ENCODE results near the gene NUP54. TPM values are rescaled to one million over a fixed set of nuclear protein-coding genes. Genes with fewer than 3 reads are reported as not detected.
A peak's percentile ranks its signal among the peaks of the same experiment; 100 is the strongest.

The NUP54 gene, protein sequence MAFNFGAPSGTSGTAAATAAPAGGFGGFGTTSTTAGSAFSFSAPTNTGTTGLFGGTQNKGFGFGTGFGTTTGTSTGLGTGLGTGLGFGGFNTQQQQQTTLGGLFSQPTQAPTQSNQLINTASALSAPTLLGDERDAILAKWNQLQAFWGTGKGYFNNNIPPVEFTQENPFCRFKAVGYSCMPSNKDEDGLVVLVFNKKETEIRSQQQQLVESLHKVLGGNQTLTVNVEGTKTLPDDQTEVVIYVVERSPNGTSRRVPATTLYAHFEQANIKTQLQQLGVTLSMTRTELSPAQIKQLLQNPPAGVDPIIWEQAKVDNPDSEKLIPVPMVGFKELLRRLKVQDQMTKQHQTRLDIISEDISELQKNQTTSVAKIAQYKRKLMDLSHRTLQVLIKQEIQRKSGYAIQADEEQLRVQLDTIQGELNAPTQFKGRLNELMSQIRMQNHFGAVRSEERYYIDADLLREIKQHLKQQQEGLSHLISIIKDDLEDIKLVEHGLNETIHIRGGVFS
- 39.1 TPM for polyA plus RNA-seq (ENCODE audit: insufficient read length)

DNA sequence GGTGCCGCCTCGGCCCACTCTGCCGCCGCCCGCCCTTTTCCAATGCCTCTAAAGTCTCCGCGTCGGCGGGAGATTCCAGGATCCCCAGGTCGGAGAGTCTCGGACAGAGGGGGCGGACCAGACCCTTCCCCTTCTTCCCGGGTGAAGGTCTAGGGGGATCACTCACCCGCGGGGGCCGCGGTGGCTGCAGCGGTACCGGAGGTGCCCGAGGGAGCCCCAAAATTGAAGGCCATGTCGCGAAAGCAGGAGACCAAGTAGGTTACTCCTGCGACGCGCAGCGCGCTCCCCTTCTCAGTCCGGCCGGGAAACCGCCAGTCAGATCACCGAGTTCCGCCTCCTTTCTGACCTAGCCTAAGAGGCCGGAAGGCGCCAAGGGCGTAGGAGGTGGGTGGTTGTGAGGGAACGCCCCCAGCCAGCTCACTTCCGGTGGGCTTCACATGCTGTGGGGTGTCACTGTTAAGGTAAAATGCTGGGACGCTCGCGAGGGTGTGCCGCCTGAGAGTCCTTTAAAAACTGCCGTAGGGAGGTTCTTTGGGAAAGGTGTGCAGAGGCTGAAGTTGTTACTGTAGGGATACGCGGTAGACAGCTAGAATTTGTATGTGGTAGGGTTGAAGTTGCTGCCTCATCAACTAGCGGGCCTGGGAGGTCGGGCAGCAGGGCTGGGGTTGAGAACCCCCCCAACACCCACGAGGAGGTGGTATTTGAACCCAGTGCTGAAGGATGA is at the start of gene NUP54:
TSS of gene NUP54 (minus strand) at position 256 of the 724 bp plus-strand sequence. CDS start at position 233, 23 bp downstream.
- DNase-seq (ENCODE audit: low read depth): peak; percentile 96

DNA sequence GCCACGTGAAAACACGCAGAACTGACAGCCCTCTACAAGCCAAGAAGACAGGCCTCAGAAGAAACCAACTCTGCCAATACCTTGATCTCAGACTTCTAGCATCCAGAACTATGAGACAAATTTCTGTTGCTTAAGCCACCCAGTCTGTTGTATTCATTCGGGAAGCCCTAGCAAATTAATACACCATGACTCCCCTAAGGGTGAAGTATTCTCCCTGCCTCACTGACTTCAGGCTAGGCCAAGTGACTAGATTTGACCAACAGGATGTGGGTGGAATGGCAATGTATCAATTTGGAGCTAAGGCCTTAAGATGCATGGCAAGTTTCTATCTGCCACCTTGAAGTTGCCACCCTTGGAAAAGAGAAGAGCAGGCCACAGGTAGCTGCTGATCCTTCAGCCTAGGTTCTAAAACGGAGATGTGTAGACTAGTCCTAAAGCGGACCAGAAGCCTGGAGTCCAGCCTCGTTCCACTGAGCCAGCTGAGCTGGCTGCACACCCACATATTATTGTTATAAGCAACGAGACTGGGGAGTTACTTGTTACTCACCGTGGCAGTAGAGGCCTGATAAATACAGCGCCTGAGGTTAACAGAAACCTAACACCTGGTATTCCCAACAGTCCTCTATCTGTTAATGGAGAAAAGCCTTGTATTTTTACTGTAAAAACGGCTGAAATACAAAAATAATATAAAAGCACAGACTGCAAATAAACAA is 49.0 kb upstream of the NUP54 start:
- DNase-seq (ENCODE audit: low read depth): no peak

DNA sequence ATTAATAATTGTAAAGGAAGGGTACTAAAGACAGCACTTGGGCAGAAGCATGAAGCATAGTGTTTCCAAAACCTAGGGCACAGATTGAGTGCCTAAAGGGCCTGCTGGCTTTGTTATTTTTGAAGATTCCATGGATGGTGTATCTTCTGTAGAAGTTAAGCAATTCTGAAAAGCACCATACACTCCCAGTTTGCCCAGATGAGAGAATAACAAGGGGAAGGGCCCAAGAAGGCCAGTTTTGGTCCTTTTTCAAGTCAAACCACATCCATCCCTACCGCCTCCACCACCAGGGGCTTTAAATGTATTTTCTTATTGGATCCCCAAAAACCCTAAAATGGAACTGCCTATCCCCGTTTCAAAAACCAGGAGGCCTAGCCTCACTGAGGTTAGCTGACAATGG is 48.2 kb upstream of the NUP54 start:
- DNase-seq (ENCODE audit: low read depth): no peak

DNA sequence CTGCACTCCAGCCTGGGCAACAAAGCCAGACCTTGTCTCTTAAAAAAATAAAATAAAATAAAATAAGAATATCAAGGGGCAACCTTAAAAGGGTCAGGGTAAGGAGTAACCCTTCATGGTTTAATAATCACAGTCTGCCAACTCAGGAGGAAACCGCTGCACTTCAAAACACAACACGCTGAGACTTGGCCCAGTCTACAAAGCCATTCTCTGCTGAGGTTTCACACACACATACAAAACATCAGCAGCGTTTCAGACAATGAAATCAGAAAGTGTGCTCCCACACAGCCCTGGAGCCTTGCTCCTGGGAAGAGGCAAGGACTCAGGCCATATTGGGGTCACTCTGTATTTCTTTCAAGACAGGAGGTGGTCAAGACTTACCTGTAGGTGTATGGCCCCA is 47.1 kb upstream of the NUP54 start:
- DNase-seq (ENCODE audit: low read depth): no peak

DNA sequence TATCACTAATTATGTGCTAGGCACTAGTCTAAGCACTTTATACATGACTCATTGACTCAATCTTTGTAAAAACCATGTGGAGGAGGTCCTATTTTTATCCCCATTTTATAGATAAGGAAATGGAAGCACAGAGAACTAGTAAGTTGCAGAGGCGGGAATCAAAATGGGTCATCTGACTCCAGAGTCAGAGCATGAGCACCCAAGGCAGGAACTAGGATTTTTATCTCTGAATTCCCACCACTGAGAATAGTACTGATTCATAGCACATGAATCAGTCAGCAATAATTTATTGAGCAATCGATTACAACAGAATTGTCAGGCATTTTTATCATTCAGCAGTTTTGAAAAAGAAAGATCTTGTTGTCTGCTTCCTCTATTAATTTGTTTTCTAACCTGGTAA is 46.1 kb upstream of the NUP54 start:
- no peak for DNase-seq (ENCODE audit: low read depth)

DNA sequence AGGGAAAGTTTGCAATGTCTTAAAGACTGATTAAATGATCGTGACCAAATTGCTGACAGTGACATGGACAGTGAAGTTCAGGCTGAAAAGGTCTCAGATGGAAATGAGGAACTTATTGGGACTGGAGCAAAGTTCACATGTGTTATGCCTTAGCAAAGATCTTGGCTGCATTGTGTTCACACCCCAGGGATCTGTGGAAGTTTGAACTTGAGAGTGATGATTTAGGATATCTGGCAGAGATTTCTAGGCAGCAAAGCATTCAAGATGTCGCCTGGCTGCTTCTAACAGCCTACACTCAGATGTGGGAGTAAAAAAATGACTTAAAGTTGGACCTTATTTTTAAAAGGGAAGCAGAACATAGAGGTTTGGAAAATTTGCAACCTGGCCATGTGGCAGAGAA is 44.0 kb upstream of the NUP54 start:
- DNase-seq (ENCODE audit: low read depth): no peak

DNA sequence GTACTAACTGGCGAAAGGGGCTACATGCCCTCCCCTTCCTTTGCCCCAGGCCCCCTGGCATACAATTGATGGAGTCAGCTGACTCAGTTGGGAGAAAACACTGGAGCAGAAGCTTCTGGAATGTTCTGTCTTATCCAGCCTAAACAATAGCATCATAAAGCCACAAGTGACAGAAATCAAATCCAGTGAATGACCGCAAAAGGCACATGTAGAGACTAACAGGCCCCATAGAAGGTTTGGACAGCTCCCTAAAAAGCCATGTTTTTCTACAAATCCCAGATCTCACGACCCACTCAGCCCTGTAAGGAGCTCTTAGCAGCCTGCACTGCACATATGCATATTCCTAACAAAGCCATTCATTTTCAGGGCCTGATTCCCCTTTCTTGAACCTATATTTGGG is 40.4 kb upstream of the NUP54 start:
- no peak for DNase-seq (ENCODE audit: low read depth)

DNA sequence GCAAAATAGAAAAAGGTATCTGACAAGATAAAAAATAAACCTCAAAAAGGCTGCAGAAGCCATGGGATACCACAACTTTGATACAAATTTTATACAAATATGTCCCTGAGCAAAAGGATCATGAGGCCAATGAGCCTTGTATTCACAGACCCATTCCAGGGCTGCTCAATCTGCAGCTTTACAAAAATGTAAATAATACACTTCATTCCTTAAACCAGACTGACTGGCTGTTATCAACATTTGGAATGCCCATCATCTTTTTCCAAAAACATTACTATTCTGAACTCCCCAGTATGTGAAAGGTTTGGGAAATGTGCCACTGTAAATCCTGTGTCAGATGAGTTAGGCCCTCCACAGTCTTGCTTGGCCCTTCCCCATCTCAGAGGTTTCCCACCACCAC is 40.0 kb upstream of the NUP54 start:
- no peak for DNase-seq (ENCODE audit: low read depth)

DNA sequence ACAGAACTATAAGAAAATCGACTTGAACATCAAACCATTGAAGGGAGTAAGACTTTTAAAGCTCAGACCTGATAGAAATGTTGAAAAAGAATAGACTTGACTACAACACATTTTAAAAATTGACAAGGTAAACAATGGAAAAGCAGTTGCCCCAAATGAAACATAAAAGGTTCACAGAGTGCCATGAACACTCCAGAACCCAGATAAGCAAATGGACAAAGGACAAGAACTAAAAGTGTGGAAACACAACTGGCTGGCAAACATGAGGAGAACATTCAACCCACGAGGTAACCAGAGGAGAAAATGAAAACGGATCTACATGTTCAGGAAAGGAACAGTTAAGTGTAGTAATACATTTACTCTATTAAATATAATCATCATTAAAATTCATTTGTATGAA is 39.0 kb upstream of the NUP54 start:
- DNase-seq (ENCODE audit: low read depth): no peak

DNA sequence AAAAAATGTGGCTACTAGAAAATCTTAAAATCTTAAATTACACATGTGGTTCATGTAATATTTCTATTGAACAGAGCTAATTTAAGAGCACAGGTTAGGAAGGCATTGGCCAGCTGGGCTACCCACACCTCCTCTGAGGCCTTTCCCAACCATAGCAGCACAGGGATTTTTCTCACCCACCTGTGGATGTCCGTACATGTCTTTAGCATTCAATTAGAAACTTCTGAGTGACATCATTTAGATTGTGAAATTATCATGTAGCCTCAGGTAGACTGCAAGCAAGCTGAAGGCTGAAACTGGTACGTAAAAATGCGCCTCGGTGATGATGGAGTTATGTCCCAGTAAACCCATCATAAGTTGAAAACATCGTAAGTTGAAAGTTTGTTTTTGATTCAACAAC is 34.3 kb upstream of the NUP54 start:
- DNase-seq (ENCODE audit: low read depth): no peak

DNA sequence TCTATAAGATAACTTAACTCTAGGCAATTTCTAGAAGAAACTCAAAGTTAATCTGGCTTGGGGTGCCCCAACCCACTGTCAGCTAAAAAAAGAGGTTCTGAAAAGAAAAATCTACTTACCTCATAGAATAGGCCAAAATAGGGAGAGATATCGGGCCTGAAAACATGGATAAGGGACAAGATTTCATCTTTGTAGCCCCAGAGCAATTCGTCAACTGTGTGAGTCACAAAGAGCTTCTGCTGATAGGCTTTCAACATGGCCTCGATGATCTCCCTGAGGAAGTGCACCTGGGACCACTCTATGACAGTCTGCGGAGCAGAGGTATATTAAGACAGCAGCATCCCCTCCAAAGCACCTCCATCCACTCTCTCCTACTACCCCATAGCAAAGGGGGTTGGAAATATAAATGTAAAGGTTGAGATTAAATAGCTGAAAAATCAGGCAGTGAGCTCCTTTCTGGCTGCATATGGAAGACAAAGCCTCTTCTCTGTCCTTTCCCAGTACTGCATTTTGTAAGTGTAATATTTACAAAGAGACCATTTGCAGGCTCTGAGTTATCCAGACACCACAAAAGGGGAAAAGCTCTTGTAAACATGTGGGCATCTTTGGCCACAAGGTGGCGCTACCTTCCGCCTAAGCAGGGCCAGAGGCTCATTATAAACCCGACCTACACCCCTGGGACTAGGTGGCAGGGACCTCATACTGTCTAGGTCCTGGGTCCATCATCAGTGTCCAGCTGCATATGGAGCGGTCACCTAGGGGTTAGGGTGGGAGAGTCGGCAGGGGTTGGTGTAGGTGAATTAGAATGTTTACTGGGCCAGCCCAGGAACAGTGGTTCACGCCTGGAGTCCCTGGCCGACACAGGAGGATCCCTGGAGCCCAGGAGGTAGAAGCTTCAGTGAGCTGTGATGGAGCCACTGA is 31.5 kb upstream of the NUP54 start:
- no peak for DNase-seq (ENCODE audit: low read depth)

DNA sequence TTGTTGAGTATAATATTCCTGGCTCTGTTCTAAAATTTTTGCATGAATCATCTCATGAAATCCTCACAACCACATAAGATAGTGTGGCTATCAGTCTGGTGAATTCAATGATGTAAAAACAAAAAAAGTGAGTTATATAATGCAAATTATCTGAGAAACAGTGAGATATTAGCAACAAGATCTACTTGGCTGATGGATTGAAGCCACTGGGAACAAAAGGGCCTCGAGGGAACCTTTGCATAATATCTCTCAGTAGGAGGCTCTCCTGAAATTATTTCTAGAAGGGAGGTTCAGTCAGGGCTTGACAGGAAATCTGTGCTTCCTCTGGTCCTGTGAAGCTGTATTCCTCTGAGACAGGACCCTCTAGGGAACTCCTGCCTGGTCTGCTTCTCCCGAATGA is 30.1 kb upstream of the NUP54 start:
- DNase-seq (ENCODE audit: low read depth): no peak

DNA sequence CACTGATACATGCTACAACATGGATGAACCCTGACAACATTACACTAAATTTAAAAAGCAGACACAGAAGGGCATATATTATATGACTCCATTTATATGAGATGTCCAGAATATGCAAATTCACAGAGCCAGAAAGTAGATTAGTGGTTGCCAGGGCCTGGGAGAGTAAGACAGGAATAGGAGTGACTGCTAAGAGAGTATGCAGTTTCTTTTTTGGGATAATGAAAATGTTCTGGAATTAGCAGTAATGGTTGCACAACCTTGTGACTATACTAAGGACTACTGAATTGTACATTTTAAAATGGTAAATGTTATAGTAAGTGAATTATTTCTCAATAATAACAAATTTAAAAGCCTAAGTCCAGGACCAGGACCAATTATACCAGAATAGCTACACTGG is 29.5 kb upstream of the NUP54 start:
- no peak for DNase-seq (ENCODE audit: low read depth)

DNA sequence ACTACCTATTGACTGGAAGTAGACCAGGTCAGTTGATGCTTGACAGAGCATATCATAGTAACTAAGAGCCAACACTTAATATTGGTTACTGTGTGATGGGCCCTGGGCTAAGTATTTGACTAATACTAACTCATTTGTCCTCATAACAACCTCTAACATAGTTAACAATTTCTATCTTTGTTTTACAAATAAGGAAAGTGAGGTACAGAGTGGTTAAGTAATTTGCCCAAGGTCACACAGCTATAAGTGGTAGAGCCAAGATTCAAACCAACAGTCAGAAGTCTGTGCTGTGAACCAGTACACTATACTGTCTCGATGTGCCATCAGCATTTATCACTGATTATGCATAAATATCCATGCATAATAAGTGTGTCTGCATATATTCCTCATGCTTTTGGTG is 27.1 kb upstream of the NUP54 start:
- DNase-seq (ENCODE audit: low read depth): no peak

DNA sequence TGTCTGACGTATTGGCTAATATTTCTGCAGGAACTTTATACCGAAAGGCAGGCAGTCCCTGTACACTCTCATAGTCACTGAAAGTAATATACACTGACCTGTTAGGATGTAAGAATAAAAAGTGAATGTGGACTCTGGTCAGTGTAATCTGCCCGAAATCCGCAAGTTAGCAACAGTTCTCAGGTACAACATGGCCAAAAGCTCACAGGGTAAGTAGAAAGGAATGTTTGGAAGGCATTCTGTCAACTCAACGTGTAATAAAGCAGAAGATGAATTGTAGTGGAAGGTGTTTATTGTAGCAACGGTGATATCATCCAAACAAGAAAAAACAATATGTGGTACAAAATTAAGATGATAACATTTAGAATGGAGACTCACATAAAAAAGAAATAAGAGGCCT is 26.0 kb upstream of the NUP54 start:
- DNase-seq (ENCODE audit: low read depth): no peak

DNA sequence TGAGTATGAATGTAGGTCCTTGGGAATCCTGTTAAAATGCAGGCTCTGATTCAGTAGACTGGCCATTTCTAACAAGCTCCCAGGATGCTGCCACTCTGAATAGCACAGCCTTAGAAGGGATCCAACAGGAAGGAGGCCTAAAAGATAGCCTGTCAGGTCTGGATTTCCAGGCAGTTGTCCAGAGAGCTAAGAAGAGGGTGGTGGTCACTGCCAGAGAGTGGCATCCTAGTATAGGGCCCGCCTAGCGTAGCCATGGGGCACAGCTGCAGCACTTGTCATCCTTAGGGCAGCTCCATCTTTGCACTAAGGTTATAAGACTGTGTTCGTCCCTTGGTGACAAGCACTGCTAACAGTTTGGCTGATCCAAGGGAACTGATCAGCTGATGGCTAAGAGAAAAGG is 20.5 kb upstream of the NUP54 start:
- DNase-seq (ENCODE audit: low read depth): no peak

DNA sequence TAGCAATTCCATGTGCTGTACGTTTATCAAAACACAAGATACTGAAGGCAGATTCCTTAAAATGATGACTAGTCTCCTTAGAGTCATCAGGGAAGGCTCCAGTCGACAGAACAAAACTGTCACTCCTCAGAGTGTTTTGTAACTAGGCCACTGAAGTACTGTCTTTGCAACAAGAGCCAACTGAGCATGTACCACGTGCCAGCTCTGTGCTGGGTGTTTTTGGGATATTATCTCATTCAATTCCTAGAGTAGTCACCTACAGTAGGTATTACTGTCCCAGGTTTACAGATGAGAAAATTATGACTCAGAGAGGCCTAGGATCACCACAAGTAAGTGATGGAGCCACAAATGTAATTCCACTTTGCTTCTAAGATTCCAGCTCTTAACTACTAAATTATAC is 18.3 kb upstream of the NUP54 start:
- no peak for DNase-seq (ENCODE audit: low read depth)

DNA sequence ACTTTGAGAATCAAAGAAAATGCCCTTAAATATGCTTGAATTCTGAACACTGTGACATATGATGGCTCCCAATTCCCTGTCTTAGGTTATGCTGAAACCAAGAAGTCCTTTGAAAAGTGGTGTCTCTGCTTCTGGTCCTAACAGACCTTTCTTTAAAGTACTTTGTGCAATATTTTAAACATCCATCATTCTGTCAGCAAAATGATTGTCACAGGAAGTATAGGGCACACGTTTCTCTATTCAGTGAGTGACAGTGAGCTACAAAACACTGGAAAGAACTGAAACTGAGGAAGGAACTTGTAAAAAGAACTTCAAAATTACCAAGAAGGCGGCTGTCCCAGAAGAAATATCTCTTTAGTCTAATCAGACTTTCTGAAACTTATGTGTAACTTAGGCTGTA is 12.2 kb upstream of the NUP54 start:
- DNase-seq (ENCODE audit: low read depth): no peak

DNA sequence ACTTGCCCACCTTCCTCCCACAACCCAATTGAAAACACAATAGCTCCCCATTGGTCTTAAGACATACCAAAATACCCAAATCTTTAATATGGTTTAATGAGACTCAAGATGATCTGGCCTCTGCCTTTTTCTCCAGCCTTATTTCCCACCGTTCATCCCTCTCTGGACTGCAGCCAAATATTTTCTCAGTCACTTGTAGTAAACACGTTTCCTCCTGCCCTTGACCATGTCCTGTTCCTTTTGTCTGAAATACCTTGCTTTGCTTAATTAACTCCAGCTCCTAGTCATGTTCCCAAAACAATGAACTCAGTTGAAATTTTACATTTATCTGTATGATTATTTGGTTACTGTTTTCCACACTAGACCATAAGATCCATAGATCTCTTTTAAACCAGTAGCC is 8.4 kb upstream of the NUP54 start:
- DNase-seq (ENCODE audit: low read depth): no peak

DNA sequence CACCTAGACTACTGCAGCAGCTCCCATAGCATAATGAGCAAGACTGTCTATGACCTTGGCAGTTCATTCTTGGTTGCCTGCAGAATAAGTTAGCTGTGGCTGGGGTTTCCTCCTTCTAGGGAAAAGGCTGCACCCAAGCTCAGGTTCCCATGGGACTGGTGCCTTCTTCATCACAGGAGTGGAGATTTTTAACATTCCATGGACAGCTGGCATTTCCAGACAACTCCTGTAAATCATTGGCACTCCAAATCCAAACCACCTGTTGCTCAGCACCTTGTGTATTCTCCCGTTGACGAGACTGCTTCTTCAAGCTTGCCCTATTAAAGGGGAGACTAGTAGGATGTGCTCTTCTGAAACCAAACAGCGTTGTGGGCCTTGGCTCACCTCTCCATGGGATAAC is 7.8 kb upstream of the NUP54 start:
- no peak for DNase-seq (ENCODE audit: low read depth)

DNA sequence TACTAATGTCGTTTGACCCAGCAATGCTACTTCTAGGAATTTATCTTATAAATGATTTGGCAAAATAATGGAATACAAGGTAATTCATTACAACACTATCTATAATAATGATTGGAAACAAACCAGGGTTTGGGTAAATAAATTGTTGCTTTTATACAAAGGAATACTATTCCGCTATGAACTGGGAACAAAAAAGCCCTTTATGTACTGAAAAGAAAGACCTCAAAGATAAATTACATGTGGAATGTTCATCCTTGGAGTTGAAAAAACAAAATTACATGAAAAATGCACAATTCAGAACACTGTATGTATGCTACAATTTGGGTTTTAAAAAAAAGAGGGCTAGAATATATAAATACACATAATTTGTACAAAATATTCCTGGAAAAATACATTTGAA is 5.2 kb upstream of the NUP54 start:
- DNase-seq (ENCODE audit: low read depth): no peak

Measured in forelimb muscle (tissue), 1 donor.